ENCODE measurements around the gene JMJD8.

JMJD8 gene

GRCh38 chr16:632486-633335 lies 51.4 kb downstream of the JMJD8 start:
- H3K27me3 ChIP-seq (ENCODE audit: control insufficient read depth in 2 of 2, insufficient read depth in 2 of 2, low read length in 2 of 2): no peaks in the 10 kb centered on the region
- no peak overlapping the region for H3K4me3 ChIP-seq (ENCODE audit: low read length in 2 of 2)
- H3K9me3 ChIP-seq (ENCODE audit: control insufficient read depth in 2 of 2, low read length in 2 of 2): no peaks in the 10 kb centered on the region
- peaks cover 5 to 8% of the 10 kb centered on the region in 2 donors for H3K36me3 ChIP-seq (ENCODE audit: control insufficient read depth in 2 of 2, insufficient read depth in 2 of 2, low read length in 2 of 2)
- H3K27ac ChIP-seq (ENCODE audit: low read depth in 2 of 2, low read length in 2 of 2): no peak overlapping the region
- peaks cover 14 to 21% of the 10 kb centered on the region in 2 donors for H3K4me1 ChIP-seq (ENCODE audit: control insufficient read depth in 2 of 2, insufficient read depth in 2 of 2, low read length in 2 of 2)
- H3K9ac ChIP-seq (ENCODE audit: low read depth in 1 of 2, low read length in 2 of 2): no peak overlapping the region

GRCh38 chr16:631808-632358 lies 52.3 kb downstream of the JMJD8 start:
- H3K4me3 ChIP-seq (ENCODE audit: low read length in 2 of 2): no peak overlapping the region
- H3K4me1 ChIP-seq (ENCODE audit: control insufficient read depth in 2 of 2, insufficient read depth in 2 of 2, low read length in 2 of 2): peaks cover 10 to 16% of the 10 kb centered on the region in 2 donors
- H3K27ac ChIP-seq (ENCODE audit: low read depth in 2 of 2, low read length in 2 of 2): no peak overlapping the region
- no peaks in the 10 kb centered on the region for H3K27me3 ChIP-seq (ENCODE audit: control insufficient read depth in 2 of 2, insufficient read depth in 2 of 2, low read length in 2 of 2)
- H3K9me3 ChIP-seq (ENCODE audit: control insufficient read depth in 2 of 2, low read length in 2 of 2): no peaks in the 10 kb centered on the region
- H3K9ac ChIP-seq (ENCODE audit: low read depth in 1 of 2, low read length in 2 of 2): no peak overlapping the region
- H3K36me3 ChIP-seq (ENCODE audit: control insufficient read depth in 2 of 2, insufficient read depth in 2 of 2, low read length in 2 of 2): peaks cover 5 to 8% of the 10 kb centered on the region in 2 donors

Measured in mucosa of rectum (tissue), 2 donors.